GM12878 (cell line): ENCODE data around the gene TP53RK. TPM values are rescaled to one million over a fixed set of nuclear protein-coding genes. Genes with fewer than 3 reads are reported as not detected.

ENCODE experiments used
- ATAC-seq: fragments of 200-7000 bp; cut with Tn5 transposase; 3 replicates; pipeline ENCODE4 v1.9.1; 2020; ENCODE audit warnings: mild to moderate bottlenecking, moderate library complexity
- BruUV-seq: library from RNA; stranded (reverse); fragments of 400-500 nt; replicated peaks from 2 replicates; lab custom pipeline; 2021; lab: Mats Ljungman, UMichigan
- CTCF ChIA-PET: fragments of 300-600 bp; sonication (Branson Sonifier 250); formaldehyde crosslinking; extraction: SDS; loops from one replicate; lab custom pipeline; 2021; ENCODE audit warnings: inconsistent platforms; lab: Yijun Ruan, JAX
- POLR2A ChIA-PET: fragments of 350-600 bp; formaldehyde crosslinking; extraction: SDS; loops from one replicate; lab custom pipeline; 2021; ENCODE audit warnings: inconsistent platforms; lab: Charles Lee
- RAD21 ChIA-PET: fragments of 300-600 bp; sonication (Branson Sonifier 250); formaldehyde crosslinking; loops from one replicate; lab custom pipeline; 2023; ENCODE audit warnings: antibody characterized with exemption; ENCODE audit not compliant: unreplicated experiment; lab: Charles Lee
- SMC1A ChIA-PET: fragments of 300-600 bp; sonication (Branson Sonifier 250); formaldehyde crosslinking; loops from one replicate; lab custom pipeline; 2023; ENCODE audit not compliant: unreplicated experiment, uncharacterized antibody; lab: Charles Lee
- DNase-seq: peaks from one replicate; pipeline ENCODE4 v3.0.0-alpha.2; 2011; ENCODE audit warnings: low read depth, low spot score
- FAIRE-seq: peaks from 3 replicates; lab custom pipeline; 2011; peaks lifted over from hg19 to GRCh38; lab: Jason Lieb, UNC
- H2AFZ ChIP-seq: 2 replicates; pipeline ENCODE4 v1.6.0; 2011; ENCODE audit warnings: low read depth, low read length, control low read depth; ENCODE audit not compliant: control insufficient read depth
- H3K27ac ChIP-seq: 2 replicates; pipeline ENCODE4 v1.5.1; 2011; ENCODE audit warnings: control low read depth; ENCODE audit not compliant: control insufficient read depth, insufficient read depth
- H3K27me3 ChIP-seq, 2 experiments: replicated peaks in 1 of 2; 2 replicates each; pipeline versions ENCODE4 v1.6.0 to v1.6.1; 2011; ENCODE audit warnings: low read length in 1 of 2; ENCODE audit not compliant: control insufficient read depth in 2 of 2, insufficient read depth in 2 of 2
- H3K36me3 ChIP-seq, 2 experiments: 2 replicates each; pipeline ENCODE4 v1.5.1; 2011; ENCODE audit warnings: low read length in 1 of 2; ENCODE audit not compliant: control insufficient read depth in 2 of 2, insufficient read depth in 2 of 2
- H3K4me1 ChIP-seq: 2 replicates; pipeline ENCODE4 v1.6.1; 2011; ENCODE audit warnings: mild to moderate bottlenecking, low read length, moderate library complexity, mixed read lengths; ENCODE audit not compliant: control insufficient read depth, insufficient read depth
- H3K4me2 ChIP-seq: 2 replicates; pipeline ENCODE4 v1.6.0; 2011; ENCODE audit warnings: control low read depth; ENCODE audit not compliant: control insufficient read depth, insufficient read depth
- H3K4me3 ChIP-seq: fragments of 200-600 bp; sonication (generic); 2 replicates; pipeline ENCODE4 v1.5.1; 2016
- H3K79me2 ChIP-seq: 2 replicates; pipeline ENCODE4 v1.6.0; 2011; ENCODE audit warnings: low read length; ENCODE audit not compliant: control insufficient read depth, insufficient read depth
- H3K9ac ChIP-seq: 2 replicates; pipeline ENCODE4 v1.8.0; 2011; ENCODE audit warnings: low read length, control low read depth, mixed read lengths; ENCODE audit not compliant: control insufficient read depth, insufficient read depth
- H3K9me3 ChIP-seq: replicated peaks from 3 replicates; pipeline ENCODE4 v1.5.1; 2011; ENCODE audit warnings: mild to moderate bottlenecking, low read length; ENCODE audit not compliant: control insufficient read depth, insufficient read depth
- H4K20me1 ChIP-seq: 2 replicates; pipeline ENCODE4 v1.6.0; 2011; ENCODE audit not compliant: control insufficient read depth, insufficient read depth
- CTCF ChIP-seq, 3 experiments: IDR thresholded peaks in 2 of 3; conservative IDR thresholded peaks in 1 of 3; 2 replicates each; pipeline ENCODE4 v1.5.1; 2011; ENCODE audit warnings: low read depth in 3 of 3, low read length in 3 of 3, mild to moderate bottlenecking in 3 of 3, control low read depth in 2 of 3, moderate library complexity in 2 of 3, inconsistent platforms in 1 of 3, mixed read lengths in 1 of 3; ENCODE audit not compliant: control insufficient read depth in 2 of 3, insufficient read depth in 1 of 3; ENCODE audit errors: extremely low read depth in 1 of 3
- CUX1 ChIP-seq: IDR thresholded peaks from 2 replicates; pipeline ENCODE4 v1.6.1; 2012; ENCODE audit warnings: improper control_type of control experiment, low read depth, low read length; ENCODE audit not compliant: insufficient replicate concordance
- FOS ChIP-seq: IDR thresholded peaks from 3 replicates; pipeline ENCODE4 v1.6.1; 2011; ENCODE audit warnings: borderline replicate concordance; ENCODE audit not compliant: insufficient read length; ENCODE audit errors: extremely low read depth
- FOXK2 ChIP-seq: fragments of 450-650 bp; IDR thresholded peaks from 2 replicates; pipeline ENCODE4 v1.6.1; 2017; ENCODE audit warnings: mild to moderate bottlenecking, moderate library complexity
- GATAD2B ChIP-seq: fragments of 450-650 bp; conservative IDR thresholded peaks from 2 replicates; pipeline ENCODE4 v1.6.1; 2017; ENCODE audit warnings: low read depth, mild to moderate bottlenecking, moderate library complexity
- HSF1 ChIP-seq: fragments of 150-350 bp; IDR thresholded peaks from 2 replicates; pipeline ENCODE4 v1.6.1; 2014; ENCODE audit warnings: mild to moderate bottlenecking, low read depth, low read length
- KDM1A ChIP-seq: fragments of 200-600 bp; sonication (generic); IDR thresholded peaks from 2 replicates; pipeline ENCODE4 v1.6.1; 2016; ENCODE audit warnings: borderline replicate concordance
- MTA2 ChIP-seq: fragments of 450-650 bp; IDR thresholded peaks from 2 replicates; pipeline ENCODE4 v1.6.1; 2016; ENCODE audit warnings: low read depth, mild to moderate bottlenecking, moderate library complexity
- POLR2AphosphoS2 ChIP-seq: IDR thresholded peaks from 2 replicates; pipeline ENCODE4 v1.6.1; 2011; ENCODE audit warnings: low read depth, mild to moderate bottlenecking, low read length, improper control_type of control experiment, moderate library complexity
- SMAD5 ChIP-seq: IDR thresholded peaks from 2 replicates; pipeline ENCODE4 v1.6.1; 2016; ENCODE audit warnings: antibody characterized with exemption, low read depth
- SREBF1 ChIP-seq: IDR thresholded peaks from 2 replicates; pipeline ENCODE4 v1.6.1; 2012; ENCODE audit warnings: mild to moderate bottlenecking, low read length
- STAT1 ChIP-seq: fragments of 450-650 bp; conservative IDR thresholded peaks from 2 replicates; pipeline ENCODE4 v1.6.1; 2014; ENCODE audit warnings: antibody characterized with exemption, mild to moderate bottlenecking
- WGBS: methylation state at CpG from one replicate; pipeline ENCODE4 v1.1.6; 2016; ENCODE audit warnings: low lambda C conversion rate; ENCODE audit not compliant: insufficient replicate concordance, insufficient coverage; ENCODE audit errors: missing lambda C conversion rate; 5-methylcytosine and 5-hydroxymethylcytosine counted together
- in situ Hi-C: fragments of 300-500 bp; cut with MboI; formaldehyde crosslinking; loops from 9 replicates; pipeline ENCODE4 v1.14.3; 2018; ENCODE audit warnings: mixed read lengths
- intact Hi-C: fragments of 100-400 bp; cut with micrococcal nuclease; formaldehyde crosslinking; loops from one replicate; pipeline ENCODE4 v1.14.2; 2022; ENCODE audit not compliant: unreplicated experiment
- polyA plus RNA-seq, 11 experiments: library from polyadenylated mRNA; depleted of rRNA in 4 of 11; unstranded in 6 of 11; stranded (reverse) in 5 of 11; fragments of >200 nt; fragmentation: Nextera tagmentation in 4 of 11; fragmentation: Illumina TruSeq in 1 of 11; extraction: Ambion mirVana in 4 of 11; extraction: Trizol in 1 of 11; gene quantifications; 1 replicate in 1 of 11; 2 replicates in 10 of 11; pipeline versions ENCODE4 v1.2.1 to v1.2.3, GENCODE V29; 2011 to 2016; ENCODE audit warnings: inconsistent platforms in 2 of 11, missing spikeins in 2 of 11, low read depth in 1 of 11
- total RNA-seq, 4 experiments: library from RNA; depleted of rRNA in 3 of 4; stranded (reverse); fragments of >200 nt in 3 of 4; fragmentation: Illumina TruSeq in 1 of 4; extraction: Trizol in 1 of 4; gene quantifications; 2 replicates each; pipeline versions ENCODE4 v1.2.1 to v1.2.3, GENCODE V29; 2013 to 2021

TP53RK gene
- total and polyA plus RNA-seq, 10 of the 15 experiments (the other 5 are each of a cell fraction or from before 2014, with no cell fraction given) = 3.8 to 23.1 (median 16.1) TPM

GRCh38 chr20:46641424-46641823, 47.8 kb downstream of the TP53RK start (continued):
- TF ChIP-seq CUX1 (no peak), MTA2 (no peak), FOXK2 (no peak), POLR2AphosphoS2 (no peak)
- TF ChIP-seq, all 136 proteins: peak for 0

- H3K4me3 ChIP-seq = no peak overlapping the region
- H3K79me2 ChIP-seq = no peaks in the 10 kb centered on the region
- ChIA-PET SMC1A (no interaction called here), CTCF (interaction anchor here (0.6 kb wide), 1 partner anchor 444 kb away, joined by 3 read pairs; no protein-coding TSS in a partner anchor), POLR2A (interaction anchor here (0.6 kb wide), 1 partner anchor 18 kb away, joined by 3 read pairs; no protein-coding TSS in a partner anchor), RAD21 (no interaction called here)
- no peaks in the 10 kb centered on the region; a peak in 1 of 4 replicates for H3K27me3 ChIP-seq
- no peaks in the 10 kb centered on the region for H3K36me3 ChIP-seq
- no peak overlapping the region for H3K4me2 ChIP-seq
- FAIRE-seq = no peak
- H3K27ac ChIP-seq = no peak overlapping the region
- WGBS = 28% methylated on average over 14 of the region's 14 CpGs
- no peak overlapping the region for H3K9ac ChIP-seq
- H2AFZ ChIP-seq = no peak overlapping the region
- H3K9me3 ChIP-seq = no peaks in the 10 kb centered on the region
- no peaks in the 10 kb centered on the region for H4K20me1 ChIP-seq
- DNase-seq = no peak
- H3K4me1 ChIP-seq = no peaks in the 10 kb centered on the region
- no peak for ATAC-seq
- BruUV-seq = no TSS peak
- in situ Hi-C loops = no loop called here
- intact Hi-C loops = no loop called here
- TF ChIP-seq SREBF1 = no peak
- TF ChIP-seq GATAD2B = no peak
- TF ChIP-seq SMAD5 = no peak
- TF ChIP-seq HSF1 = no peak
- TF ChIP-seq STAT1 = no peak
- no peak for TF ChIP-seq KDM1A
- TF ChIP-seq CTCF (IDR thresholded peaks at IDR 0.05 in 2 of 3, conservative IDR thresholded peaks at IDR 0.05 in 1 of 3; ENCODE audit: control insufficient read depth in 2 of 3, extremely low read depth in 1 of 3, insufficient read depth in 1 of 3, low read depth in 3 of 3, low read length in 3 of 3) = no peak
- no peak for TF ChIP-seq FOS
Measured at GRCh38 chr20:46640536-46641311, 48.5 kb downstream of the TP53RK start.
